Stimulated activated naive CD8-positive, alpha-beta T cell treated with anti-CD3 and anti-CD28 coated beads, Interleukin-15, amount 100 ng/mL, for 72 hours (primary cell): ENCODE results near the gene RREB1.
"Not testable (repeated sequence)": the region's sequence is repeated elsewhere in the genome, so short reads cannot be mapped to it uniquely, and the experiment has no call there.

ENCODE experiments used
- ATAC-seq: fragments of 150-1000 bp; cut with Tn5 transposase; 2 replicates; pipeline ENCODE4 v1.10.0; 2021; ENCODE audit warnings: mild to moderate bottlenecking, moderate library complexity
- DNase-seq, 2 donors: peaks; one replicate each; pipeline ENCODE4 v3.0.0; 2021 to 2022
- H3K27ac Mint-ChIP-seq, 2 donors: one replicate each; pipeline ENCODE4 v1.8.0; 2022; ENCODE audit warnings: mild to moderate bottlenecking in 2 of 2, mixed read lengths in 2 of 2, moderate library complexity in 2 of 2
- H3K27me3 Mint-ChIP-seq: one replicate; pipeline ENCODE4 v1.8.0; 2022; ENCODE audit warnings: mixed read lengths
- H3K4me1 Mint-ChIP-seq: one replicate; pipeline ENCODE4 v1.8.0; 2022; ENCODE audit warnings: mild to moderate bottlenecking, mixed read lengths
- H3K4me3 Mint-ChIP-seq, 2 donors: one replicate each; pipeline ENCODE4 v1.8.0; 2022; ENCODE audit warnings: mild to moderate bottlenecking in 2 of 2, mixed read lengths in 2 of 2, moderate library complexity in 1 of 2
- H3K9me3 Mint-ChIP-seq, 2 donors: one replicate each; pipeline ENCODE4 v1.8.0; 2022; ENCODE audit warnings: mixed read lengths in 2 of 2

The RREB1 gene

GRCh38 chr6:7263519-7263805 is 155.7 kb downstream of the RREB1 start:
- Mint-ChIP-seq H3K27me3 (peaks cover 35% of the 10 kb centered on the region), H3K4me1 (peaks cover 20% of the 10 kb centered on the region)
- H3K27ac Mint-ChIP-seq, DNase-seq, H3K9me3 Mint-ChIP-seq, H3K4me3 Mint-ChIP-seq, ATAC-seq: not testable (repeated sequence)

- Mint-ChIP-seq H3K27ac (no peak overlapping the region), H3K27me3 (peaks cover 32% of the 10 kb centered on the region), H3K4me3 (no peak overlapping the region), H3K4me1 (peaks cover 20% of the 10 kb centered on the region), H3K9me3 (no peaks in the 10 kb centered on the region)
- DNase-seq (no peak), ATAC-seq (no peak)
Observed at GRCh38 chr6:7264041-7264440, 156.3 kb downstream of the RREB1 start.

- no peak overlapping the region for H3K4me3 Mint-ChIP-seq
- ATAC-seq (no peak), DNase-seq (no peak)
- H3K4me1 Mint-ChIP-seq = peaks cover 20% of the 10 kb centered on the region
- no peak overlapping the region for H3K27ac Mint-ChIP-seq
- no peaks in the 10 kb centered on the region for H3K9me3 Mint-ChIP-seq
- peaks cover 24% of the 10 kb centered on the region for H3K27me3 Mint-ChIP-seq
Observed at GRCh38 chr6:7264686-7265384, 157.1 kb downstream of the RREB1 start.

- H3K9me3 Mint-ChIP-seq, ATAC-seq, DNase-seq, H3K4me3 Mint-ChIP-seq, H3K27ac Mint-ChIP-seq: not testable (repeated sequence)
- Mint-ChIP-seq H3K4me1 (peaks cover 19% of the 10 kb centered on the region), H3K27me3 (peaks cover 19% of the 10 kb centered on the region)
Observed at GRCh38 chr6:7265385-7265726, 157.6 kb downstream of the RREB1 start.

GRCh38 chr6:7267071-7267465 is 159.3 kb downstream of the RREB1 start:
- no peak for DNase-seq
- H3K27ac Mint-ChIP-seq = no peak overlapping the region
- peaks cover 5% of the 10 kb centered on the region for H3K27me3 Mint-ChIP-seq
- H3K9me3 Mint-ChIP-seq = no peaks in the 10 kb centered on the region
- no peak for ATAC-seq
- H3K4me3 Mint-ChIP-seq = no peak overlapping the region
- peaks cover 4% of the 10 kb centered on the region for H3K4me1 Mint-ChIP-seq

GRCh38 chr6:7267466-7268091 is 159.8 kb downstream of the RREB1 start:
- Mint-ChIP-seq H3K4me3 (no peak overlapping the region), H3K4me1 (no peaks in the 10 kb centered on the region), H3K27me3 (peaks cover under 1% of the 10 kb centered on the region), H3K9me3 (no peaks in the 10 kb centered on the region), H3K27ac (no peak overlapping the region)
- DNase-seq (no peak), ATAC-seq (no peak)

GRCh38 chr6:7268362-7268761 is 160.6 kb downstream of the RREB1 start:
- Mint-ChIP-seq H3K27me3 (no peaks in the 10 kb centered on the region), H3K4me3 (no peak overlapping the region), H3K9me3 (no peaks in the 10 kb centered on the region), H3K4me1 (no peaks in the 10 kb centered on the region), H3K27ac (peak overlapping the region in 1 of 2 donors; percentile 65)
- ATAC-seq = no peak
- DNase-seq = no peak

- Mint-ChIP-seq H3K27ac (peak overlapping the region in 1 of 2 donors; percentile 65), H3K9me3 (no peaks in the 10 kb centered on the region), H3K4me3 (no peak overlapping the region), H3K27me3 (no peaks in the 10 kb centered on the region), H3K4me1 (no peaks in the 10 kb centered on the region)
- ATAC-seq (no peak), DNase-seq (no peak)
Observed at GRCh38 chr6:7268816-7269555, 161.2 kb downstream of the RREB1 start.

- Mint-ChIP-seq H3K27me3 (no peaks in the 10 kb centered on the region), H3K9me3 (no peaks in the 10 kb centered on the region), H3K4me1 (no peaks in the 10 kb centered on the region), H3K4me3 (no peak overlapping the region), H3K27ac (no peak overlapping the region)
- DNase-seq (no peak), ATAC-seq (no peak)
Observed at GRCh38 chr6:7269816-7270215, 162.1 kb downstream of the RREB1 start.

- DNase-seq (no peak), ATAC-seq (no peak)
- Mint-ChIP-seq H3K27ac (peak overlapping the region in 1 of 2 donors; percentile 74), H3K9me3 (no peaks in the 10 kb centered on the region), H3K4me1 (peaks cover 1% of the 10 kb centered on the region), H3K27me3 (no peaks in the 10 kb centered on the region), H3K4me3 (no peak overlapping the region)
Observed at GRCh38 chr6:7270320-7271204, 162.8 kb downstream of the RREB1 start.

- Mint-ChIP-seq H3K27me3 (no peaks in the 10 kb centered on the region), H3K4me1 (peaks cover 7% of the 10 kb centered on the region), H3K9me3 (no peaks in the 10 kb centered on the region), H3K27ac (no peak overlapping the region), H3K4me3 (no peak overlapping the region)
- no peak for ATAC-seq
- DNase-seq = no peak
Observed at GRCh38 chr6:7271205-7271534, 163.4 kb downstream of the RREB1 start.

- peaks cover 7% of the 10 kb centered on the region for H3K4me1 Mint-ChIP-seq
- H3K9me3 Mint-ChIP-seq = no peaks in the 10 kb centered on the region
- no peak for DNase-seq
- H3K27me3 Mint-ChIP-seq = no peaks in the 10 kb centered on the region
- H3K4me3 Mint-ChIP-seq = no peak overlapping the region
- H3K27ac Mint-ChIP-seq = no peak overlapping the region
- ATAC-seq = no peak
Observed at GRCh38 chr6:7273709-7274108, 165.9 kb downstream of the RREB1 start.

GRCh38 chr6:7274525-7274924 is 166.8 kb downstream of the RREB1 start:
- H3K27ac Mint-ChIP-seq = peak overlapping the region in 1 of 2 donors; percentile 79
- not testable (repeated sequence) for H3K27me3 Mint-ChIP-seq, ATAC-seq, H3K9me3 Mint-ChIP-seq, DNase-seq, H3K4me3 Mint-ChIP-seq, H3K4me1 Mint-ChIP-seq

GRCh38 chr6:7276199-7276524 is 168.4 kb downstream of the RREB1 start:
- H3K27me3 Mint-ChIP-seq = no peaks in the 10 kb centered on the region
- no peaks in the 10 kb centered on the region for H3K9me3 Mint-ChIP-seq
- no peak overlapping the region for H3K27ac Mint-ChIP-seq
- H3K4me1 Mint-ChIP-seq = peaks cover 7% of the 10 kb centered on the region
- DNase-seq (no peak), ATAC-seq (no peak)
- H3K4me3 Mint-ChIP-seq = no peak overlapping the region

- peak overlapping the region; percentile 17 to 59 for H3K4me3 Mint-ChIP-seq
Observed at GRCh38 chr6:7282097-7282906, 174.5 kb downstream of the RREB1 start.

More at GRCh38 chr6:7282097-7282906, 174.5 kb downstream of the RREB1 start:
- Mint-ChIP-seq H3K27ac (peak overlapping the region; percentile 21 to 92), H3K9me3 (no peaks in the 10 kb centered on the region), H3K4me1 (peaks cover 15% of the 10 kb centered on the region), H3K27me3 (no peaks in the 10 kb centered on the region)
- ATAC-seq = peak; percentile 83
- DNase-seq = peak in 1 of 2 donors; percentile 29
